Activated CD4-positive, alpha-beta T cell treated with anti-CD3 and anti-CD28 coated beads, Interleukin-2, amount 10 ng/mL, durations not matched to agents 24 days and 14 days (primary cell): Measurements from ENCODE around the gene ZIC1. TPM values are rescaled to one million over a fixed set of nuclear protein-coding genes. Genes with fewer than 3 reads are reported as not detected.

Experiments
- DNase-seq: peaks from one replicate; pipeline ENCODE4 v3.0.0; 2022
- H3K27ac Mint-ChIP-seq: one replicate; pipeline ENCODE4 v1.8.0; 2022; ENCODE audit warnings: mild to moderate bottlenecking, mixed read lengths
- H3K27me3 Mint-ChIP-seq: one replicate; pipeline ENCODE4 v1.8.0; 2022; ENCODE audit warnings: mixed read lengths
- H3K36me3 Mint-ChIP-seq: one replicate; pipeline ENCODE4 v1.8.0; 2022; ENCODE audit warnings: low read depth, mild to moderate bottlenecking, mixed read lengths
- H3K4me1 Mint-ChIP-seq: one replicate; pipeline ENCODE4 v1.8.0; 2021; ENCODE audit warnings: mixed read lengths
- H3K4me3 Mint-ChIP-seq: one replicate; pipeline ENCODE4 v1.8.0; 2022; ENCODE audit warnings: mild to moderate bottlenecking, moderate library complexity, mixed read lengths
- H3K9me3 Mint-ChIP-seq: one replicate; pipeline ENCODE4 v1.8.0; 2021; ENCODE audit warnings: mixed read lengths
- intact Hi-C: fragments of 100-400 bp; cut with micrococcal nuclease; formaldehyde crosslinking; loops from one replicate; pipeline ENCODE4 v1.15.1; 2023
- total RNA-seq: library from RNA; stranded (reverse); gene quantifications from 2 replicates; pipeline ENCODE4 v1.2.3, GENCODE V29; 2022

The ZIC1 gene
- total RNA-seq, 1 donor from 2014 or later: not detected

DNA sequence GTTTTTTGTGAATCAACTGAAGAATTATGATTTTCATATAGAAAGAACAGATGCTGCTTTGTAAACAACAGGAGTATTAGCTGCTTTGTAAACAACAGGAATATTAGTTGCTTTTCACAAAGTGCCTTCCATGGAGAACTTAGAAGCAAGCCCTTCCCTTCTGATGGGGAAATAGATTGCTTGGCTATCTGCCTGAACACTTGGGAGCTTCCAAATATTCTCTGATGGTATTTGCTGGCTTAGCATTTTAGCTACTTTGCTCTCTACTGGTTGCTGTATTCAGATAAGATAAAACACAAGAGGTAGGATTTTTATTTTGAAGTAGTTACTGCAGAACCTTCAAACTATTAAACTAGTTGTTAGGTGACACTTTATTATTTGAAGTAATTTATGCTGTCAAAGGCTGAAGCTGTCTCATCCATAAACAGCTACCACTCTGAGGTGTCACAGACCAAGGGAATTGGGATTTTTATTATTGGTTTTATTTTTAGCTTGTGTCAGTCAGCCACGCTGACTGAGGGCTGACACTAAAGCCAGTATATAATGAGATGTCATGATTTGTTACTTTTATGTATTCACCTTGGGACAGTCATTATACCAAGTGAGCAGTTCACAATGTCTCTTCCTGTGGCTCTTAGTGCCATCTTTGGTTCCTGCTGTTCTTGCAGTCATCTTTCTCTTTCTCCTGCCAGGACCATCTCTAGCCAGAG, 50.0 kb downstream of the ZIC1 start:
- intact Hi-C loops: no loop called here
- no peaks in the 10 kb centered on the region for H3K36me3 Mint-ChIP-seq
- no peaks in the 10 kb centered on the region for H3K27me3 Mint-ChIP-seq
- H3K9me3 Mint-ChIP-seq: no peaks in the 10 kb centered on the region
- H3K4me1 Mint-ChIP-seq: no peaks in the 10 kb centered on the region
- no peak overlapping the region for H3K27ac Mint-ChIP-seq
- no peak overlapping the region for H3K4me3 Mint-ChIP-seq
- DNase-seq: no peak

GRCh38 chr3:147462856-147463255, 53.7 kb downstream of the ZIC1 start:
- intact Hi-C loops: no loop called here
- Mint-ChIP-seq H3K36me3 (no peaks in the 10 kb centered on the region), H3K4me1 (no peaks in the 10 kb centered on the region), H3K27me3 (no peaks in the 10 kb centered on the region), H3K9me3 (no peaks in the 10 kb centered on the region), H3K4me3 (no peak overlapping the region), H3K27ac (no peak overlapping the region)
- DNase-seq: no peak

Other genes with a start within 250 kb of the ZIC1 start
- not detected in 2 replicates for gene ZIC4, start 2.8 kb upstream of the ZIC1 start, total RNA-seq